HepG2 (cell line): ENCODE measurements around the gene SORBS2. TPM values are rescaled to one million over a fixed set of nuclear protein-coding genes. Genes with fewer than 3 reads are reported as not detected.
A peak's percentile ranks its signal among the peaks of the same experiment; 100 is the strongest.

ENCODE experiments used
- GATAD1 ChIP-seq: IDR thresholded peaks from 2 replicates; pipeline ENCODE4 v1.6.1; 2016; ENCODE audit warnings: missing genetic modification reagents, missing compliant biosample characterization
- HDAC1 ChIP-seq: sonication (generic); formaldehyde crosslinking; IDR thresholded peaks from 2 replicates; pipeline ENCODE4 v1.5.1; 2020; ENCODE audit warnings: mild to moderate bottlenecking, missing genetic modification reagents
- HNF4A ChIP-seq: sonication (generic); formaldehyde crosslinking; IDR thresholded peaks from 2 replicates; pipeline ENCODE4 v1.4.0; 2020; ENCODE audit warnings: missing genetic modification reagents
- HNRNPL ChIP-seq: fragments of 200-400 bp; formaldehyde crosslinking; IDR thresholded peaks from 2 replicates; pipeline ENCODE4 v1.6.1; 2017; ENCODE audit warnings: mild to moderate bottlenecking, low read depth, low read length
- MTA1 ChIP-seq: sonication (generic); formaldehyde crosslinking; IDR thresholded peaks from 2 replicates; pipeline ENCODE4 v1.4.0; 2020; ENCODE audit warnings: missing genetic modification reagents, mild to moderate bottlenecking, borderline replicate concordance
- PCBP1 ChIP-seq: fragments of 200-400 bp; formaldehyde crosslinking; IDR thresholded peaks from 2 replicates; pipeline ENCODE4 v1.6.1; 2017; ENCODE audit warnings: mild to moderate bottlenecking, low read depth, low read length, borderline replicate concordance
- REPIN1 ChIP-seq: sonication (generic); formaldehyde crosslinking; IDR thresholded peaks from 2 replicates; pipeline ENCODE4 v1.8.0; 2022; ENCODE audit warnings: missing genetic modification reagents, low read depth, mild to moderate bottlenecking, borderline replicate concordance
- SSRP1 ChIP-seq: IDR thresholded peaks from 2 replicates; pipeline ENCODE4 v1.6.1; 2016; ENCODE audit warnings: control low read depth
- TCF7 ChIP-seq: sonication (generic); IDR thresholded peaks from 2 replicates; pipeline ENCODE4 v1.6.1; 2016; ENCODE audit warnings: antibody characterized with exemption, low read depth
- ZMYM3 ChIP-seq: sonication (generic); formaldehyde crosslinking; IDR thresholded peaks from 2 replicates; pipeline ENCODE4 v1.5.1; 2020; ENCODE audit warnings: mild to moderate bottlenecking, missing genetic modification reagents
- ZNF264 ChIP-seq: sonication (generic); formaldehyde crosslinking; IDR thresholded peaks from 2 replicates; pipeline ENCODE4 v1.4.0; 2020; ENCODE audit warnings: missing genetic modification reagents
- polyA plus RNA-seq, 8 experiments: library from polyadenylated mRNA; depleted of rRNA in 3 of 8; stranded (reverse) in 7 of 8; unstranded in 1 of 8; fragments of >200 nt; fragmentation: Illumina TruSeq in 4 of 8; extraction: Trizol in 4 of 8; gene quantifications; 2 replicates each; pipeline versions ENCODE4 v1.2.1 to v1.2.3, GENCODE V29; 2011 to 2016; ENCODE audit warnings: low read depth in 4 of 8, missing spikeins in 1 of 8, mixed read lengths in 1 of 8; ENCODE audit not compliant: insufficient read depth in 1 of 8
- total RNA-seq, 5 experiments: library from RNA; depleted of rRNA; stranded (reverse); fragments of >200 nt; fragmentation: Illumina TruSeq; extraction: Trizol; gene quantifications; 2 replicates each; pipeline ENCODE4 v1.2.3, GENCODE V29; 2016; ENCODE audit warnings: low read depth in 1 of 5
- TF ChIP-seq, protein P1 (sequence below): sonication (generic); formaldehyde crosslinking; conservative IDR thresholded peaks from 2 replicates; pipeline ENCODE4 v1.4.0; 2020; ENCODE audit warnings: mild to moderate bottlenecking, missing genetic modification reagents, moderate library complexity
- TF ChIP-seq, protein P2 (sequence below): sonication (generic); formaldehyde crosslinking; IDR thresholded peaks from 2 replicates; pipeline ENCODE4 v1.5.0; 2020; ENCODE audit warnings: missing genetic modification reagents
- TF ChIP-seq, protein P3 (sequence below): sonication (generic); formaldehyde crosslinking; IDR thresholded peaks from 2 replicates; pipeline ENCODE4 v1.4.0; 2020; ENCODE audit warnings: low read depth, mild to moderate bottlenecking, missing genetic modification reagents
- TF ChIP-seq, protein P4 (sequence below): sonication (generic); formaldehyde crosslinking; IDR thresholded peaks from 2 replicates; pipeline ENCODE4 v1.5.0; 2020; ENCODE audit warnings: mild to moderate bottlenecking, missing genetic modification reagents, borderline replicate concordance
- TF ChIP-seq, protein P5 (sequence below): sonication (generic); formaldehyde crosslinking; conservative IDR thresholded peaks from 2 replicates; pipeline ENCODE4 v1.4.0; 2020; ENCODE audit warnings: missing genetic modification reagents

The SORBS2 gene
- total and polyA plus RNA-seq, 2 of the 13 experiments (the other 11 are each of a cell fraction or from before 2014, with no cell fraction given): 25.0 to 80.5 TPM

DNA sequence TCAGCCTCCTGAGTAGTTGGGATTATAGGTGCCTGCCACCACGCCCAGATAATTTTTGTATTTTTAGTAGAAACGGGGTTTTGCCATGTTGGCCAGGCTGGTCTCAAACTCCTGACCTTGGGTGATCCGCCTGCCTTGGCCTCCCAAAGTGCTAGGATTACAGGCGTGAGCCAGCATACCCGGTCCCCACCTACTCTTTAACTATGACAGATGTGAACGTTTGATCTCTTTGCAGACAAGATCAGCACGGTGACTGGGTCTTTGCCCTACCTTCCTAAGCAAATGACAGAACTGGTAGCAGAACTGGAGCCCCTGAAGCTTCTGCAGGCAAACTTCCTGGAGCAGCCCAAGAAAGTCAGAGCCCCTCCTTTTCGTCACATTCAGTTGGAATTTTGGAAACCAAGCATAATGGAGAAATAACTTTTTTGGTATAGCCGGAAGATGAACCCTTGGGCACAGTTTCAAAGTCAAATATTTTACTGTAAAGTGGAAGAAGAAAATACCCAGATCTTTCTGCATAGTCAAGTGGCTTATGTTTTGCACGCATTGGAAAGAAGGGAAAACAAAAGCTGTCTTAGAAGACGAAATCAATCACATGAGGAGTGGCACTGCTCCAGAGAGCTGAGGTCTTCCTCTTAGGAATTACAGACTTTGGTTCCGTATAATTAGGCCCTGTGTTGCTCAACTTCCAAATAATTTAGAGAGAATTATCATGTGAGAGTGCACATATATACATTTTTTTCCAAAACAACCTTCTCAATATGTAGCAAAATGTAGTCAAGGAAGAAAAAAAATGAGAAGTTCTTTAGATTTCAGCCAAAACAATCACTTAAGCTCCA is 90.6 kb downstream of the SORBS2 start (continued):
- TF ChIP-seq, protein P1, sequence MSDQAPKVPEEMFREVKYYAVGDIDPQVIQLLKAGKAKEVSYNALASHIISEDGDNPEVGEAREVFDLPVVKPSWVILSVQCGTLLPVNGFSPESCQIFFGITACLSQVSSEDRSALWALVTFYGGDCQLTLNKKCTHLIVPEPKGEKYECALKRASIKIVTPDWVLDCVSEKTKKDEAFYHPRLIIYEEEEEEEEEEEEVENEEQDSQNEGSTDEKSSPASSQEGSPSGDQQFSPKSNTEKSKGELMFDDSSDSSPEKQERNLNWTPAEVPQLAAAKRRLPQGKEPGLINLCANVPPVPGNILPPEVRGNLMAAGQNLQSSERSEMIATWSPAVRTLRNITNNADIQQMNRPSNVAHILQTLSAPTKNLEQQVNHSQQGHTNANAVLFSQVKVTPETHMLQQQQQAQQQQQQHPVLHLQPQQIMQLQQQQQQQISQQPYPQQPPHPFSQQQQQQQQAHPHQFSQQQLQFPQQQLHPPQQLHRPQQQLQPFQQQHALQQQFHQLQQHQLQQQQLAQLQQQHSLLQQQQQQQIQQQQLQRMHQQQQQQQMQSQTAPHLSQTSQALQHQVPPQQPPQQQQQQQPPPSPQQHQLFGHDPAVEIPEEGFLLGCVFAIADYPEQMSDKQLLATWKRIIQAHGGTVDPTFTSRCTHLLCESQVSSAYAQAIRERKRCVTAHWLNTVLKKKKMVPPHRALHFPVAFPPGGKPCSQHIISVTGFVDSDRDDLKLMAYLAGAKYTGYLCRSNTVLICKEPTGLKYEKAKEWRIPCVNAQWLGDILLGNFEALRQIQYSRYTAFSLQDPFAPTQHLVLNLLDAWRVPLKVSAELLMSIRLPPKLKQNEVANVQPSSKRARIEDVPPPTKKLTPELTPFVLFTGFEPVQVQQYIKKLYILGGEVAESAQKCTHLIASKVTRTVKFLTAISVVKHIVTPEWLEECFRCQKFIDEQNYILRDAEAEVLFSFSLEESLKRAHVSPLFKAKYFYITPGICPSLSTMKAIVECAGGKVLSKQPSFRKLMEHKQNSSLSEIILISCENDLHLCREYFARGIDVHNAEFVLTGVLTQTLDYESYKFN (CRISPR knock-in tag): no peak
- TF ChIP-seq PCBP1: no peak
- TF ChIP-seq, protein P2, sequence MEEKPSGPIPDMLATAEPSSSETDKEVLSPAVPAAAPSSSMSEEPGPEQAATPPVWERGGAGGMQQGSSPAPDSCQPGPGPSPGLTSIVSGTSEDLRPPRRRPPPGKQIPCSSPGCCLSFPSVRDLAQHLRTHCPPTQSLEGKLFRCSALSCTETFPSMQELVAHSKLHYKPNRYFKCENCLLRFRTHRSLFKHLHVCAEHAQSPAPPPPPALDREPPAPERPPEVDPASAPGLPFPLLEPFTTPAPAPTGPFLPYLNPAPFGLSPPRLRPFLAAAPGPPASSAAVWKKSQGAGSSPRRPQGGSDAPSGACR (CRISPR knock-in tag): 0 out of 2 replicates have a peak, but pooled peaks have one; percentile 15
- TF ChIP-seq, protein P3, sequence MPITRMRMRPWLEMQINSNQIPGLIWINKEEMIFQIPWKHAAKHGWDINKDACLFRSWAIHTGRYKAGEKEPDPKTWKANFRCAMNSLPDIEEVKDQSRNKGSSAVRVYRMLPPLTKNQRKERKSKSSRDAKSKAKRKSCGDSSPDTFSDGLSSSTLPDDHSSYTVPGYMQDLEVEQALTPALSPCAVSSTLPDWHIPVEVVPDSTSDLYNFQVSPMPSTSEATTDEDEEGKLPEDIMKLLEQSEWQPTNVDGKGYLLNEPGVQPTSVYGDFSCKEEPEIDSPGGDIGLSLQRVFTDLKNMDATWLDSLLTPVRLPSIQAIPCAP (CRISPR knock-in tag): no peak
- TF ChIP-seq SSRP1 (CRISPR knock-in tag): peak; percentile 84
- peak; percentile 78 for TF ChIP-seq ZMYM3 (CRISPR knock-in tag)
- no peak for TF ChIP-seq REPIN1 (CRISPR knock-in tag)
- TF ChIP-seq, protein P4, sequence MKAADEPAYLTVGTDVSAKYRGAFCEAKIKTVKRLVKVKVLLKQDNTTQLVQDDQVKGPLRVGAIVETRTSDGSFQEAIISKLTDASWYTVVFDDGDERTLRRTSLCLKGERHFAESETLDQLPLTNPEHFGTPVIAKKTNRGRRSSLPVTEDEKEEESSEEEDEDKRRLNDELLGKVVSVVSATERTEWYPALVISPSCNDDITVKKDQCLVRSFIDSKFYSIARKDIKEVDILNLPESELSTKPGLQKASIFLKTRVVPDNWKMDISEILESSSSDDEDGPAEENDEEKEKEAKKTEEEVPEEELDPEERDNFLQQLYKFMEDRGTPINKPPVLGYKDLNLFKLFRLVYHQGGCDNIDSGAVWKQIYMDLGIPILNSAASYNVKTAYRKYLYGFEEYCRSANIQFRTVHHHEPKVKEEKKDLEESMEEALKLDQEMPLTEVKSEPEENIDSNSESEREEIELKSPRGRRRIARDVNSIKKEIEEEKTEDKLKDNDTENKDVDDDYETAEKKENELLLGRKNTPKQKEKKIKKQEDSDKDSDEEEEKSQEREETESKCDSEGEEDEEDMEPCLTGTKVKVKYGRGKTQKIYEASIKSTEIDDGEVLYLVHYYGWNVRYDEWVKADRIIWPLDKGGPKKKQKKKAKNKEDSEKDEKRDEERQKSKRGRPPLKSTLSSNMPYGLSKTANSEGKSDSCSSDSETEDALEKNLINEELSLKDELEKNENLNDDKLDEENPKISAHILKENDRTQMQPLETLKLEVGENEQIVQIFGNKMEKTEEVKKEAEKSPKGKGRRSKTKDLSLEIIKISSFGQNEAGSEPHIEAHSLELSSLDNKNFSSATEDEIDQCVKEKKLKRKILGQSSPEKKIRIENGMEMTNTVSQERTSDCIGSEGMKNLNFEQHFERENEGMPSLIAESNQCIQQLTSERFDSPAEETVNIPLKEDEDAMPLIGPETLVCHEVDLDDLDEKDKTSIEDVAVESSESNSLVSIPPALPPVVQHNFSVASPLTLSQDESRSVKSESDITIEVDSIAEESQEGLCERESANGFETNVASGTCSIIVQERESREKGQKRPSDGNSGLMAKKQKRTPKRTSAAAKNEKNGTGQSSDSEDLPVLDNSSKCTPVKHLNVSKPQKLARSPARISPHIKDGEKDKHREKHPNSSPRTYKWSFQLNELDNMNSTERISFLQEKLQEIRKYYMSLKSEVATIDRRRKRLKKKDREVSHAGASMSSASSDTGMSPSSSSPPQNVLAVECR: peak; percentile 49; the same call in 1 of the 2 replicates
- TF ChIP-seq GATAD1: no peak
- peak; percentile 41; the same call in 1 of the 2 replicates for TF ChIP-seq HDAC1
- TF ChIP-seq TCF7: peak; percentile 37; the same call in 1 of the 2 replicates
- no peak for TF ChIP-seq HNRNPL
- TF ChIP-seq MTA1 (CRISPR knock-in tag): no peak
- peak; percentile 38 for TF ChIP-seq HNF4A (CRISPR knock-in tag)
- TF ChIP-seq, protein P5, sequence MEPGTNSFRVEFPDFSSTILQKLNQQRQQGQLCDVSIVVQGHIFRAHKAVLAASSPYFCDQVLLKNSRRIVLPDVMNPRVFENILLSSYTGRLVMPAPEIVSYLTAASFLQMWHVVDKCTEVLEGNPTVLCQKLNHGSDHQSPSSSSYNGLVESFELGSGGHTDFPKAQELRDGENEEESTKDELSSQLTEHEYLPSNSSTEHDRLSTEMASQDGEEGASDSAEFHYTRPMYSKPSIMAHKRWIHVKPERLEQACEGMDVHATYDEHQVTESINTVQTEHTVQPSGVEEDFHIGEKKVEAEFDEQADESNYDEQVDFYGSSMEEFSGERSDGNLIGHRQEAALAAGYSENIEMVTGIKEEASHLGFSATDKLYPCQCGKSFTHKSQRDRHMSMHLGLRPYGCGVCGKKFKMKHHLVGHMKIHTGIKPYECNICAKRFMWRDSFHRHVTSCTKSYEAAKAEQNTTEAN (CRISPR knock-in tag): 0 out of 2 replicates have a peak, but pooled peaks have one; percentile 47
- TF ChIP-seq ZNF264 (CRISPR knock-in tag): 0 out of 2 replicates have a peak, but pooled peaks have one; percentile 24
